ENCODE results near the gene DEDD. TPM values are rescaled to one million over a fixed set of nuclear protein-coding genes. Genes with fewer than 3 reads are reported as not detected.

Gene DEDD
- total RNA-seq, 1 donor from 2014 or later, result 38.8 TPM

GRCh38 chr1:161163793-161164192 lies 31.3 kb upstream of the DEDD start:
- DNase-seq (ENCODE audit: low read depth, low spot score), result no peak

GRCh38 chr1:161162806-161163205 lies 30.3 kb upstream of the DEDD start:
- no peak for DNase-seq (ENCODE audit: low read depth, low spot score)

GRCh38 chr1:161162052-161162451 lies 29.6 kb upstream of the DEDD start:
- DNase-seq (ENCODE audit: low read depth, low spot score), result no peak

- no peak for DNase-seq (ENCODE audit: low read depth, low spot score)
Observed at GRCh38 chr1:161161652-161162051, 29.2 kb upstream of the DEDD start.

- DNase-seq (ENCODE audit: low read depth, low spot score), result no peak
Observed at GRCh38 chr1:161160671-161161145, 28.2 kb upstream of the DEDD start.

GRCh38 chr1:161159913-161160243 lies 27.4 kb upstream of the DEDD start:
- DNase-seq (ENCODE audit: low read depth, low spot score), result no peak

- DNase-seq (ENCODE audit: low read depth, low spot score), result peak; percentile 71
Observed at GRCh38 chr1:161159087-161159912, 26.8 kb upstream of the DEDD start, which contains the start of gene USP21. Gene USP21 (plus strand): TSS chr1:161159500. CDS start chr1:161160641, 1,141 bp downstream.

GRCh38 chr1:161158316-161159010 lies 26.0 kb upstream of the DEDD start:
- no peak for DNase-seq (ENCODE audit: low read depth, low spot score)

- no peak for DNase-seq (ENCODE audit: low read depth, low spot score)
Observed at GRCh38 chr1:161157867-161158266, 25.4 kb upstream of the DEDD start.

- DNase-seq (ENCODE audit: low read depth, low spot score), result peak; percentile 78
Observed at GRCh38 chr1:161153682-161154337, 21.3 kb upstream of the DEDD start, which contains the start of gene UFC1. Gene UFC1 (plus strand): TSS chr1:161153978. CDS start chr1:161153998, 20 bp downstream.

- DNase-seq (ENCODE audit: low read depth, low spot score), result no peak
Observed at GRCh38 chr1:161153176-161153575, 20.7 kb upstream of the DEDD start.

GRCh38 chr1:161145832-161146231 lies 13.4 kb upstream of the DEDD start:
- no peak for DNase-seq (ENCODE audit: low read depth, low spot score)

- no peak for DNase-seq (ENCODE audit: low read depth, low spot score)
Observed at GRCh38 chr1:161140755-161141400, 8.4 kb upstream of the DEDD start.

- DNase-seq (ENCODE audit: low read depth, low spot score), result no peak
Observed at GRCh38 chr1:161139766-161140165, 7.3 kb upstream of the DEDD start.

- no peak for DNase-seq (ENCODE audit: low read depth, low spot score)
Observed at GRCh38 chr1:161138431-161138830, 6.0 kb upstream of the DEDD start.

GRCh38 chr1:161137881-161138280 lies 5.4 kb upstream of the DEDD start:
- DNase-seq (ENCODE audit: low read depth, low spot score), result no peak

- DNase-seq (ENCODE audit: low read depth, low spot score), result no peak
Observed at GRCh38 chr1:161133220-161133740, 813 bp upstream of the DEDD start.

GRCh38 chr1:161131523-161132409 lies 701 bp downstream of the DEDD start:
- DNase-seq (ENCODE audit: low read depth, low spot score), result no peak

GRCh38 chr1:161130266-161130665 lies 2.2 kb downstream of the DEDD start:
- DNase-seq (ENCODE audit: low read depth, low spot score), result no peak
